HEK293 (cell line): Measurements from ENCODE around the gene DUOX1.

Source experiments
- CTCF ChIA-PET: fragments of 350-600 bp; formaldehyde crosslinking; extraction: SDS; loops from one replicate; lab custom pipeline; 2021; ENCODE audit warnings: antibody characterized with exemption; lab: Yijun Ruan, JAX
- POLR2A ChIA-PET: fragments of 300-600 bp; formaldehyde crosslinking; extraction: SDS; loops from one replicate; lab custom pipeline; 2020; ENCODE audit warnings: antibody characterized with exemption, inconsistent platforms; lab: Yijun Ruan, JAX
- H3K27ac ChIP-seq: fragments of 200-500 bp; sonication (Bioruptor generic); 2 replicates; pipeline ENCODE4 v1.5.1; 2014; ENCODE audit warnings: low read depth, low read length, control low read depth, inconsistent platforms; ENCODE audit errors: extremely low read depth
- H3K36me3 ChIP-seq, 2 experiments: fragments of 200-500 bp in 1 of 2; sonication (Bioruptor generic) in 1 of 2; 1 replicate in 1 of 2; 2 replicates in 1 of 2; pipeline ENCODE4 v1.5.1; 2014 to 2017; ENCODE audit warnings: inconsistent platforms in 2 of 2, low read length in 2 of 2; ENCODE audit not compliant: control insufficient read depth in 2 of 2, insufficient read depth in 1 of 2
- H3K4me1 ChIP-seq: fragments of 200-500 bp; sonication (Bioruptor generic); 2 replicates; pipeline ENCODE4 v1.5.1; 2014; ENCODE audit warnings: mild to moderate bottlenecking, low read length, inconsistent platforms; ENCODE audit not compliant: control insufficient read depth, insufficient read depth
- H3K4me3 ChIP-seq: 2 replicates; pipeline ENCODE4 v1.5.1; 2011; ENCODE audit warnings: low read depth, mild to moderate bottlenecking, control low read depth, low read length, moderate library complexity
- H3K9me3 ChIP-seq: fragments of 200-500 bp; sonication (Bioruptor generic); 2 replicates; pipeline ENCODE4 v1.5.1; 2014; ENCODE audit warnings: low read depth, low read length, inconsistent platforms; ENCODE audit not compliant: control insufficient read depth, insufficient read depth
- FEZF1 ChIP-seq: fragments of 450-650 bp; formaldehyde crosslinking; IDR thresholded peaks from 2 replicates; pipeline ENCODE4 v1.5.1; 2016; ENCODE audit warnings: missing biosample characterization, missing genetic modification characterization
- SCRT1 ChIP-seq: fragments of 450-650 bp; formaldehyde crosslinking; IDR thresholded peaks from 2 replicates; pipeline ENCODE4 v1.5.1; 2016; ENCODE audit warnings: missing biosample characterization, missing genetic modification characterization, borderline replicate concordance
- TRIM28 ChIP-seq: IDR thresholded peaks from 2 replicates; pipeline ENCODE4 v1.6.1; 2011; ENCODE audit warnings: low read length, control low read depth, borderline replicate concordance
- ZBTB17 ChIP-seq: fragments of 450-650 bp; formaldehyde crosslinking; IDR thresholded peaks from 2 replicates; pipeline ENCODE4 v1.5.1; 2016; ENCODE audit warnings: missing biosample characterization, missing genetic modification characterization
- ZFHX2 ChIP-seq: fragments of 450-650 bp; formaldehyde crosslinking; conservative IDR thresholded peaks from 2 replicates; pipeline ENCODE4 v1.5.1; 2016; ENCODE audit warnings: missing biosample characterization, missing genetic modification characterization
- ZFP69B ChIP-seq: fragments of 450-650 bp; formaldehyde crosslinking; IDR thresholded peaks from 2 replicates; pipeline ENCODE4 v1.5.1; 2016; ENCODE audit warnings: missing biosample characterization, missing genetic modification characterization
- ZNF133 ChIP-seq: fragments of 450-650 bp; formaldehyde crosslinking; IDR thresholded peaks from 2 replicates; pipeline ENCODE4 v1.5.1; 2016; ENCODE audit warnings: missing biosample characterization, missing genetic modification characterization
- ZNF157 ChIP-seq: fragments of 450-650 bp; formaldehyde crosslinking; IDR thresholded peaks from 2 replicates; pipeline ENCODE4 v1.5.1; 2016; ENCODE audit warnings: missing biosample characterization, missing genetic modification characterization
- ZNF248 ChIP-seq: fragments of 450-650 bp; formaldehyde crosslinking; IDR thresholded peaks from 2 replicates; pipeline ENCODE4 v1.5.1; 2017; ENCODE audit warnings: missing biosample characterization, missing genetic modification characterization
- ZNF335 ChIP-seq: fragments of 450-650 bp; formaldehyde crosslinking; conservative IDR thresholded peaks from 2 replicates; pipeline ENCODE4 v1.5.1; 2016; ENCODE audit warnings: missing biosample characterization, missing genetic modification characterization
- ZNF341 ChIP-seq: fragments of 450-650 bp; formaldehyde crosslinking; IDR thresholded peaks from 2 replicates; pipeline ENCODE4; 2016; ENCODE audit warnings: low read depth, missing biosample characterization, missing genetic modification characterization
- ZNF391 ChIP-seq: fragments of 450-650 bp; formaldehyde crosslinking; IDR thresholded peaks from 2 replicates; pipeline ENCODE4 v1.5.1; 2016; ENCODE audit warnings: low read depth, missing biosample characterization, missing genetic modification characterization, borderline replicate concordance
- ZNF501 ChIP-seq: fragments of 450-650 bp; formaldehyde crosslinking; IDR thresholded peaks from 2 replicates; pipeline ENCODE4 v1.5.1; 2016; ENCODE audit warnings: missing biosample characterization, missing genetic modification characterization
- ZNF555 ChIP-seq: fragments of 450-650 bp; formaldehyde crosslinking; conservative IDR thresholded peaks from 2 replicates; pipeline ENCODE4 v1.5.1; 2017; ENCODE audit warnings: missing biosample characterization, mild to moderate bottlenecking, missing genetic modification characterization, inconsistent platforms
- TF ChIP-seq, protein P1 (sequence below): fragments of 450-650 bp; formaldehyde crosslinking; IDR thresholded peaks from 2 replicates; pipeline ENCODE4 v1.5.1; 2017; ENCODE audit warnings: missing biosample characterization, missing genetic modification characterization
- TF ChIP-seq, protein P2 (sequence below): fragments of 450-650 bp; formaldehyde crosslinking; IDR thresholded peaks from 2 replicates; pipeline ENCODE4 v1.5.1; 2016; ENCODE audit warnings: missing biosample characterization, missing genetic modification characterization
- TF ChIP-seq, protein P3 (sequence below): fragments of 450-650 bp; formaldehyde crosslinking; IDR thresholded peaks from 2 replicates; pipeline ENCODE4 v1.5.1; 2016; ENCODE audit warnings: missing biosample characterization, missing genetic modification characterization
- TF ChIP-seq, protein P4 (sequence below): fragments of 450-650 bp; formaldehyde crosslinking; IDR thresholded peaks from 2 replicates; pipeline ENCODE4 v1.5.1; 2016; ENCODE audit warnings: missing biosample characterization, missing genetic modification characterization
- TF ChIP-seq, protein P5 (sequence below): fragments of 450-650 bp; formaldehyde crosslinking; IDR thresholded peaks from 2 replicates; pipeline ENCODE4 v1.5.1; 2016; ENCODE audit warnings: missing biosample characterization, missing genetic modification characterization
- TF ChIP-seq, protein P6 (sequence below): fragments of 450-650 bp; formaldehyde crosslinking; IDR thresholded peaks from 2 replicates; pipeline ENCODE4 v1.5.1; 2016; ENCODE audit warnings: missing biosample characterization, missing genetic modification characterization
- TF ChIP-seq, protein P7 (sequence below): fragments of 450-650 bp; formaldehyde crosslinking; IDR thresholded peaks from 2 replicates; pipeline ENCODE4 v1.5.0; 2017; ENCODE audit warnings: missing biosample characterization, missing genetic modification characterization, borderline replicate concordance

DUOX1 gene

DNA sequence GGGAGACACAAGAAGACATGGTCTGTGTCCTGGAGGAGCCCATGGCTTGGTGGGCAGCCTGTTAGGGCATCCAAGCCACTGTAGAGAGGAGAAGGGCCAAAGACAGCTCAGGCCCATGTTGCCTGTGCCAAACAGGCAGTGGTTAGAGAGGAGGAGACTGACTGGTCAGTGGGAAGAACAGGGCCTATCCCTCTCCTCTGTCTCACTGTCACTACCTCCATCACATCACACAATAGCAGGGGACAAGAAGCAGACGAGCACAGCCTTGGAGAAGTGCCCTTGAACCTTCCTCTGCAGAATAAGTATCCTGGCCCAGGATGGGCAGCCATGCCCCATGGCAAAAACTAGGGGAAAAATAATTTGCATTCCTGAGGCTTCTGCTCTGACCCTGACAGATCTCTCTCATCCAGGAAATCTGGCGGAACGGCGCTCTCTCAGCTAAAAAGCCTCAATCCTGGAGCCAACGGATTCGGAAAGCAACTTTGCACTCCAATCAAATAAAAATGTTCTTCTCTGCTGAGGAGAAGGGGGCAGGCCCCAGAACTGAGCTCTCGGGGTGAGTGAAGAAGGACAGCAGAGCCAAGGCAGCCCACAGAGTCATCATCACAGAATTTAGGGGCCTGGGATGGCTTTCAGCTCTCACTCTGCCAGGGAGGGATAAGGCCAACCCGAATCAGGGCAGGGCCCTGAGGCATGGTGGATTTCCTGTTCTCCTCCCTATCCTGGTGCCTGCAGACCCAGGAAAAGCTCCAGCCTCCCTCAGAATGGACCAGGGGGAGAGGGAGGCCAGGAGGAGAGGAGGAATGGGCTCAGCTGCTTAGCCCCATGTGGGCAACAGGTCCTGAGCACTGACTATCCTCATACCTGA, 56.3 kb downstream of the DUOX1 start:
- TF ChIP-seq SCRT1 (tag by site-specific recombination) (peak; percentile 84; the same call in 1 of the 2 replicates), ZNF341 (tag by site-specific recombination) (peak; percentile 10; the same call in 1 of the 2 replicates), ZNF555 (tag by site-specific recombination) (no peak), ZNF391 (no peak), ZBTB17 (tag by site-specific recombination) (peak; percentile 58; the same call in 1 of the 2 replicates), ZNF157 (tag by site-specific recombination) (no peak), ZNF248 (tag by site-specific recombination) (no peak), ZNF335 (tag by site-specific recombination) (no peak), ZFP69B (tag by site-specific recombination) (no peak), TRIM28 (no peak)
- TF ChIP-seq, protein P1, sequence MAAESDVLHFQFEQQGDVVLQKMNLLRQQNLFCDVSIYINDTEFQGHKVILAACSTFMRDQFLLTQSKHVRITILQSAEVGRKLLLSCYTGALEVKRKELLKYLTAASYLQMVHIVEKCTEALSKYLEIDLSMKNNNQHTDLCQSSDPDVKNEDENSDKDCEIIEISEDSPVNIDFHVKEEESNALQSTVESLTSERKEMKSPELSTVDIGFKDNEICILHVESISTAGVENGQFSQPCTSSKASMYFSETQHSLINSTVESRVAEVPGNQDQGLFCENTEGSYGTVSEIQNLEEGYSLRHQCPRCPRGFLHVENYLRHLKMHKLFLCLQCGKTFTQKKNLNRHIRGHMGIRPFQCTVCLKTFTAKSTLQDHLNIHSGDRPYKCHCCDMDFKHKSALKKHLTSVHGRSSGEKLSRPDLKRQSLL (tag by site-specific recombination), result no peak
- TF ChIP-seq, protein P2, sequence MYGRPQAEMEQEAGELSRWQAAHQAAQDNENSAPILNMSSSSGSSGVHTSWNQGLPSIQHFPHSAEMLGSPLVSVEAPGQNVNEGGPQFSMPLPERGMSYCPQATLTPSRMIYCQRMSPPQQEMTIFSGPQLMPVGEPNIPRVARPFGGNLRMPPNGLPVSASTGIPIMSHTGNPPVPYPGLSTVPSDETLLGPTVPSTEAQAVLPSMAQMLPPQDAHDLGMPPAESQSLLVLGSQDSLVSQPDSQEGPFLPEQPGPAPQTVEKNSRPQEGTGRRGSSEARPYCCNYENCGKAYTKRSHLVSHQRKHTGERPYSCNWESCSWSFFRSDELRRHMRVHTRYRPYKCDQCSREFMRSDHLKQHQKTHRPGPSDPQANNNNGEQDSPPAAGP (tag by site-specific recombination), result no peak
- TF ChIP-seq, protein P3, sequence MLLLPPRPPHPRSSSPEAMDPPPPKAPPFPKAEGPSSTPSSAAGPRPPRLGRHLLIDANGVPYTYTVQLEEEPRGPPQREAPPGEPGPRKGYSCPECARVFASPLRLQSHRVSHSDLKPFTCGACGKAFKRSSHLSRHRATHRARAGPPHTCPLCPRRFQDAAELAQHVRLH (tag by site-specific recombination), result no peak
- TF ChIP-seq, protein P4, sequence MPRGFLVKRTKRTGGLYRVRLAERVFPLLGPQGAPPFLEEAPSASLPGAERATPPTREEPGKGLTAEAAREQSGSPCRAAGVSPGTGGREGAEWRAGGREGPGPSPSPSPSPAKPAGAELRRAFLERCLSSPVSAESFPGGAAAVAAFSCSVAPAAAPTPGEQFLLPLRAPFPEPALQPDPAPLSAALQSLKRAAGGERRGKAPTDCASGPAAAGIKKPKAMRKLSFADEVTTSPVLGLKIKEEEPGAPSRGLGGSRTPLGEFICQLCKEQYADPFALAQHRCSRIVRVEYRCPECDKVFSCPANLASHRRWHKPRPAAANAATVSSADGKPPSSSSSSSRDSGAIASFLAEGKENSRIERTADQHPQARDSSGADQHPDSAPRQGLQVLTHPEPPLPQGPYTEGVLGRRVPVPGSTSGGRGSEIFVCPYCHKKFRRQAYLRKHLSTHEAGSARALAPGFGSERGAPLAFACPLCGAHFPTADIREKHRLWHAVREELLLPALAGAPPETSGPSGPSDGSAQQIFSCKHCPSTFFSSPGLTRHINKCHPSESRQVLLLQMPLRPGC, result no peak
- Histone ChIP-seq H3K36me3 (no peaks in the 10 kb centered on the region), H3K9me3 (no peaks in the 10 kb centered on the region), H3K27ac (no peak overlapping the region), H3K4me1 (no peaks in the 10 kb centered on the region; the same call in 1 of the 2 replicates), H3K4me3 (no peak overlapping the region)
- ChIA-PET POLR2A (interaction anchor here (1.1 to 2.6 kb wide), 3 partner anchors 12 to 18 kb away, joined by 4 to 13 read pairs (median 5); no protein-coding TSS in a partner anchor), CTCF (interaction anchor here (0.7 to 1.3 kb wide), 2 partner anchors 11 to 23 kb away, joined by 4 to 6 read pairs; no protein-coding TSS in a partner anchor)

DNA sequence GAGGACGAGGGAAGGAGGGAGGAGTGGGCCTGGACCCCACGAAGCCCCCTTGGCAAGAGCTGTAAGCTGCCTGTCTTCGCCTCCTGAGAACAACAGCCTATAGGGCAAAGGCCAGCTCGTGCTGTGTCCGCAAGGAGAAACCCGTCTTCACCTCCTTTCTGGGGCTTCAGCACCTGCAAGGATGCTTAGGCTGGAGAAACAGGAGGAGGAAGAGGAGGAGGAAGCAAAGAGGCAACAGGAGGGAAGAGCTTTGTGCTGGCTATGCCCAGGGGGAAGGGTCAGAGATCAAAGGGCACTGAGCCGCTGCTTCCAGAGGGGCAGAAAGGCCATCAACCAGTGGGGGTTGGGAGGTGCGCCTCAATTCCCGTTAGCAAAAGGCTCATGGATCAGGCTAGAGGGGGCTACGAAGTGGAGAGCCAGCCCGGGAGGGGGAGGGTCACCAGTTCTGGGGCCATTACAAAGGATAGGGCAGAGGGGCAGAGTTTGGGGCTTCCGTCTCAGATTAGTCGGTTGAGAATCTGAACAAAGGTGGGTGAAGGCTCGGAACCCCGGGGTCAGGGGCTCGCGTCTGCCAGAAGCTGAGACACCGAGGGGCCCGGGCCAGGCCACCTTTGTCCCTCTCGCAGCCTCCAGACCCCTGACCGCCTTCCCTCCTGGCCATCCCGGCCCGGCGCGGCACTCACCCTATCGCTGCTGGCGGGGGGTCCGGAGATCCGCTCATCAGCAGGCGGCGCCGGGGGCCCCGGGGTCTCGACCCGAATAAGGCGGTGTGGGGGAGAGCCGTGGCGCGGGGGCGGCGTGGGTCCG, 57.2 kb downstream of the DUOX1 start:
- H3K4me3 ChIP-seq, result peak overlapping the region; percentile 31
- no peak overlapping the region for H3K27ac ChIP-seq
- no peaks in the 10 kb centered on the region for H3K36me3 ChIP-seq
- H3K4me1 ChIP-seq, result no peaks in the 10 kb centered on the region; the same call in 1 of the 2 replicates
- CTCF ChIA-PET, result no interaction called here
- POLR2A ChIA-PET, result interaction anchor here (0.8 to 2.6 kb wide), 5 partner anchors 11 to 215 kb away, joined by 4 to 13 read pairs (median 5); a partner anchor contains a TSS
- no peaks in the 10 kb centered on the region for H3K9me3 ChIP-seq
- peak; percentile 57 for TF ChIP-seq ZFHX2
- TF ChIP-seq, protein P5, sequence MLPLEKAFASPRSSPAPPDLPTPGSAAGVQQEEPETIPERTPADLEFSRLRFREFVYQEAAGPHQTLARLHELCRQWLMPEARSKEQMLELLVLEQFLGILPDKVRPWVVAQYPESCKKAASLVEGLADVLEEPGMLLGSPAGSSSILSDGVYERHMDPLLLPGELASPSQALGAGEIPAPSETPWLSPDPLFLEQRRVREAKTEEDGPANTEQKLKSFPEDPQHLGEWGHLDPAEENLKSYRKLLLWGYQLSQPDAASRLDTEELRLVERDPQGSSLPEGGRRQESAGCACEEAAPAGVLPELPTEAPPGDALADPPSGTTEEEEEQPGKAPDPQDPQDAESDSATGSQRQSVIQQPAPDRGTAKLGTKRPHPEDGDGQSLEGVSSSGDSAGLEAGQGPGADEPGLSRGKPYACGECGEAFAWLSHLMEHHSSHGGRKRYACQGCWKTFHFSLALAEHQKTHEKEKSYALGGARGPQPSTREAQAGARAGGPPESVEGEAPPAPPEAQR, result no peak
- no peak for TF ChIP-seq ZNF501
- TF ChIP-seq, protein P6, sequence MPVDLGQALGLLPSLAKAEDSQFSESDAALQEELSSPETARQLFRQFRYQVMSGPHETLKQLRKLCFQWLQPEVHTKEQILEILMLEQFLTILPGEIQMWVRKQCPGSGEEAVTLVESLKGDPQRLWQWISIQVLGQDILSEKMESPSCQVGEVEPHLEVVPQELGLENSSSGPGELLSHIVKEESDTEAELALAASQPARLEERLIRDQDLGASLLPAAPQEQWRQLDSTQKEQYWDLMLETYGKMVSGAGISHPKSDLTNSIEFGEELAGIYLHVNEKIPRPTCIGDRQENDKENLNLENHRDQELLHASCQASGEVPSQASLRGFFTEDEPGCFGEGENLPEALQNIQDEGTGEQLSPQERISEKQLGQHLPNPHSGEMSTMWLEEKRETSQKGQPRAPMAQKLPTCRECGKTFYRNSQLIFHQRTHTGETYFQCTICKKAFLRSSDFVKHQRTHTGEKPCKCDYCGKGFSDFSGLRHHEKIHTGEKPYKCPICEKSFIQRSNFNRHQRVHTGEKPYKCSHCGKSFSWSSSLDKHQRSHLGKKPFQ (tag by site-specific recombination), result no peak
- TF ChIP-seq SCRT1 (tag by site-specific recombination), result peak; percentile 1; the same call in 1 of the 2 replicates
- TF ChIP-seq, protein P7, sequence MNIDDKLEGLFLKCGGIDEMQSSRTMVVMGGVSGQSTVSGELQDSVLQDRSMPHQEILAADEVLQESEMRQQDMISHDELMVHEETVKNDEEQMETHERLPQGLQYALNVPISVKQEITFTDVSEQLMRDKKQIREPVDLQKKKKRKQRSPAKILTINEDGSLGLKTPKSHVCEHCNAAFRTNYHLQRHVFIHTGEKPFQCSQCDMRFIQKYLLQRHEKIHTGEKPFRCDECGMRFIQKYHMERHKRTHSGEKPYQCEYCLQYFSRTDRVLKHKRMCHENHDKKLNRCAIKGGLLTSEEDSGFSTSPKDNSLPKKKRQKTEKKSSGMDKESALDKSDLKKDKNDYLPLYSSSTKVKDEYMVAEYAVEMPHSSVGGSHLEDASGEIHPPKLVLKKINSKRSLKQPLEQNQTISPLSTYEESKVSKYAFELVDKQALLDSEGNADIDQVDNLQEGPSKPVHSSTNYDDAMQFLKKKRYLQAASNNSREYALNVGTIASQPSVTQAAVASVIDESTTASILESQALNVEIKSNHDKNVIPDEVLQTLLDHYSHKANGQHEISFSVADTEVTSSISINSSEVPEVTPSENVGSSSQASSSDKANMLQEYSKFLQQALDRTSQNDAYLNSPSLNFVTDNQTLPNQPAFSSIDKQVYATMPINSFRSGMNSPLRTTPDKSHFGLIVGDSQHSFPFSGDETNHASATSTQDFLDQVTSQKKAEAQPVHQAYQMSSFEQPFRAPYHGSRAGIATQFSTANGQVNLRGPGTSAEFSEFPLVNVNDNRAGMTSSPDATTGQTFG, result no peak
- TF ChIP-seq ZNF133 (tag by site-specific recombination), result no peak
- TF ChIP-seq FEZF1 (tag by site-specific recombination), result no peak
- peak; percentile 8; the same call in 1 of the 2 replicates for TF ChIP-seq ZNF341 (tag by site-specific recombination)
